ENCODE data around the gene GRIP1.

- TF ChIP-seq JUN (CRISPR knock-in tag; IDR thresholded peaks at IDR 0.05): no peak
- TF ChIP-seq FOXP1 (CRISPR knock-in tag; IDR thresholded peaks at IDR 0.05; ENCODE audit: borderline replicate concordance): no peak
- TF ChIP-seq ARID4B (CRISPR knock-in tag; IDR thresholded peaks at IDR 0.05; ENCODE audit: borderline replicate concordance): no peak
- TF ChIP-seq CTCF (IDR thresholded peaks at IDR 0.05): no peak
- TF ChIP-seq E2F4 (CRISPR knock-in tag; IDR thresholded peaks at IDR 0.05; ENCODE audit: borderline replicate concordance, low read depth): no peak
- TF ChIP-seq FOXJ3 (CRISPR knock-in tag; IDR thresholded peaks at IDR 0.05; ENCODE audit: borderline replicate concordance): no peak
- no peak for TF ChIP-seq NFYB (CRISPR knock-in tag; conservative IDR thresholded peaks at IDR 0.05; ENCODE audit: low read depth)
- no peak for TF ChIP-seq MXD4 (CRISPR knock-in tag; IDR thresholded peaks at IDR 0.05; ENCODE audit: borderline replicate concordance)
- TF ChIP-seq SP1 (CRISPR knock-in tag; conservative IDR thresholded peaks at IDR 0.05): no peak
- no peak for TF ChIP-seq ATF3 (CRISPR knock-in tag; conservative IDR thresholded peaks at IDR 0.05)
- no peak for TF ChIP-seq USF1 (CRISPR knock-in tag; IDR thresholded peaks at IDR 0.05)
- TF ChIP-seq TP53 (CRISPR knock-in tag; IDR thresholded peaks at IDR 0.05): no peak
- no peak for TF ChIP-seq IRF1 (CRISPR knock-in tag; IDR thresholded peaks at IDR 0.05)
Measured at GRCh38 chr12:66612090-66612775, 66.6 kb downstream of the GRIP1 start.

All from WTC11 (cell line).